Amniotic epithelial cell (primary cell): ENCODE measurements around the gene PIP4K2C.

ENCODE experiments used
- DNase-seq: peaks from one replicate; pipeline ENCODE4 v3.0.0-alpha.2; 2010; ENCODE audit warnings: low read depth

PIP4K2C gene

GRCh38 chr12:57590864-57591781 lies at the start of gene PIP4K2C:
Gene PIP4K2C (plus strand): TSS chr12:57591192. CDS start chr12:57591290, 98 bp downstream.
- peak; percentile 37 for DNase-seq

- DNase-seq = no peak
These were observed 49.3 kb upstream of the PIP4K2C start for GRCh38 chr12:57541717-57542116.

- no peak for DNase-seq
These were observed 47.4 kb upstream of the PIP4K2C start for GRCh38 chr12:57543581-57543980.

- DNase-seq = no peak
These were observed 45.1 kb upstream of the PIP4K2C start for GRCh38 chr12:57545809-57546437.

GRCh38 chr12:57546438-57547287 lies 44.3 kb upstream of the PIP4K2C start, which contains the start of gene DCTN2:
Gene DCTN2 (minus strand): TSS chr12:57547192. CDS start chr12:57547063, 129 bp downstream.
- peak; percentile 94 for DNase-seq

GRCh38 chr12:57547288-57548012 lies 43.5 kb upstream of the PIP4K2C start:
- DNase-seq = no peak

- DNase-seq = no peak
These were observed 43.0 kb upstream of the PIP4K2C start for GRCh38 chr12:57548013-57548315.

- DNase-seq = no peak
These were observed 42.5 kb upstream of the PIP4K2C start for GRCh38 chr12:57548488-57548887.

- no peak for DNase-seq
These were observed 41.6 kb upstream of the PIP4K2C start for GRCh38 chr12:57549203-57549908.

- DNase-seq = no peak
These were observed 40.9 kb upstream of the PIP4K2C start, which contains the start of gene KIF5A for GRCh38 chr12:57549909-57550640. Gene KIF5A (plus strand): TSS chr12:57550044. CDS start chr12:57550272, 228 bp downstream.

GRCh38 chr12:57550641-57551549 lies 40.1 kb upstream of the PIP4K2C start:
- DNase-seq = no peak

- DNase-seq = no peak
These were observed 39.2 kb upstream of the PIP4K2C start for GRCh38 chr12:57551637-57552305.

- DNase-seq = no peak
These were observed 38.7 kb upstream of the PIP4K2C start for GRCh38 chr12:57552306-57552651.

- peak; percentile 21 for DNase-seq
These were observed 38.1 kb upstream of the PIP4K2C start for GRCh38 chr12:57552835-57553313.

- no peak for DNase-seq
These were observed 37.4 kb upstream of the PIP4K2C start for GRCh38 chr12:57553343-57554202.

- DNase-seq = no peak
These were observed 36.5 kb upstream of the PIP4K2C start for GRCh38 chr12:57554453-57554852.

GRCh38 chr12:57554897-57555296 lies 36.1 kb upstream of the PIP4K2C start:
- no peak for DNase-seq

GRCh38 chr12:57558864-57559263 lies 32.1 kb upstream of the PIP4K2C start:
- DNase-seq = no peak
